SK-N-SH (cell line): Measurements from ENCODE around the gene C6. TPM values are rescaled to one million over a fixed set of nuclear protein-coding genes. Genes with fewer than 3 reads are reported as not detected.

Experiments used
- CTCF ChIA-PET: fragments of 300-600, 350-600 bp; formaldehyde crosslinking; extraction: SDS; loops from one replicate; lab custom pipeline; 2021; lab: Yijun Ruan, JAX
- POLR2A ChIA-PET: fragments of 350-600 bp; sonication (Branson Sonifier 250); formaldehyde crosslinking; extraction: SDS; loops from one replicate; lab custom pipeline; 2020; ENCODE audit warnings: antibody characterized with exemption, inconsistent platforms; lab: Yijun Ruan, JAX
- DNase-seq: peaks from one replicate; pipeline ENCODE4 v3.0.0; 2012
- H2AFZ ChIP-seq: fragments of 200-600 bp; sonication (generic); 2 replicates; pipeline ENCODE4 v1.8.1; 2016; ENCODE audit warnings: antibody characterized with exemption, mild to moderate bottlenecking, low read depth
- H3F3A ChIP-seq: fragments of 200-600 bp; sonication (generic); replicated peaks from 2 replicates; pipeline ENCODE3; 2016; ENCODE audit warnings: antibody characterized with exemption, mild to moderate bottlenecking; ENCODE audit not compliant: insufficient read depth
- H3K27ac ChIP-seq, 2 experiments: fragments of 200-500 bp in 1 of 2; fragments of 200-600 bp in 1 of 2; sonication (Bioruptor generic) in 1 of 2; sonication (generic), shearing (Covaris generic) in 1 of 2; 2 replicates each; pipeline versions ENCODE4 v1.5.1 to v1.6.1; 2014 to 2016; ENCODE audit warnings: low read depth in 2 of 2, inconsistent platforms in 1 of 2, low read length in 1 of 2, mild to moderate bottlenecking in 1 of 2, mixed read lengths in 1 of 2
- H3K27me3 ChIP-seq: fragments of 200-600 bp; sonication (generic), shearing (Covaris generic); 2 replicates; pipeline ENCODE4 v1.6.1; 2016; ENCODE audit warnings: mixed run types; ENCODE audit not compliant: insufficient read depth
- H3K36me3 ChIP-seq, 2 experiments: fragments of 200-500 bp in 1 of 2; fragments of 200-600 bp in 1 of 2; sonication (Bioruptor generic) in 1 of 2; sonication (generic) in 1 of 2; replicated peaks in 1 of 2; 2 replicates each; pipeline versions ENCODE3 to v1.5.1; 2014 to 2016; ENCODE audit warnings: low read length in 1 of 2, mild to moderate bottlenecking in 1 of 2; ENCODE audit not compliant: insufficient read depth in 2 of 2, control insufficient read depth in 1 of 2
- H3K4me1 ChIP-seq, 2 experiments: fragments of 200-500 bp in 1 of 2; fragments of 200-600 bp in 1 of 2; sonication (Bioruptor generic) in 1 of 2; sonication (generic), shearing (Covaris generic) in 1 of 2; 2 replicates each; pipeline versions ENCODE4 v1.5.1 to v1.6.1; 2014 to 2016; ENCODE audit warnings: low read depth in 1 of 2, low read length in 1 of 2, mixed run types in 1 of 2; ENCODE audit not compliant: insufficient read depth in 2 of 2, control insufficient read depth in 1 of 2
- H3K4me2 ChIP-seq: fragments of 200-600 bp; sonication (generic), shearing (Covaris generic); 2 replicates; pipeline ENCODE4 v1.6.1; 2017; ENCODE audit warnings: mixed run types
- H3K4me3 ChIP-seq, 2 experiments: fragments of 200-500 bp in 1 of 2; fragments of 200-600 bp in 1 of 2; sonication (Bioruptor generic) in 1 of 2; sonication (generic), shearing (Covaris generic) in 1 of 2; 2 replicates each; pipeline versions ENCODE4 v1.5.1 to v1.8.1; 2014 to 2016; ENCODE audit warnings: low read depth in 2 of 2, inconsistent platforms in 1 of 2, low read length in 1 of 2, mild to moderate bottlenecking in 1 of 2, mixed read lengths in 1 of 2, moderate library complexity in 1 of 2
- H3K79me2 ChIP-seq: fragments of 200-600 bp; sonication (generic); 2 replicates; pipeline ENCODE4 v1.8.1; 2017; ENCODE audit warnings: mild to moderate bottlenecking; ENCODE audit not compliant: insufficient read depth
- H3K9ac ChIP-seq: fragments of 200-600 bp; sonication (generic); 2 replicates; pipeline ENCODE4 v1.6.1; 2017; ENCODE audit warnings: mixed run types
- H3K9me2 ChIP-seq: fragments of 200-600 bp; sonication (generic); 2 replicates; pipeline ENCODE4 v1.6.1; 2017; ENCODE audit warnings: mixed run types
- H3K9me3 ChIP-seq: fragments of 200-600 bp; sonication (generic); 2 replicates; pipeline ENCODE4 v1.6.1; 2017; ENCODE audit warnings: mixed run types, mild to moderate bottlenecking, moderate library complexity
- H4K20me1 ChIP-seq: fragments of 200-600 bp; sonication (generic); 2 replicates; pipeline ENCODE4 v1.6.1; 2017; ENCODE audit warnings: mild to moderate bottlenecking, mixed run types; ENCODE audit not compliant: insufficient read depth
- CHD2 ChIP-seq: fragments of 150-350 bp; IDR thresholded peaks from 2 replicates; pipeline ENCODE4 v1.6.1; 2018; ENCODE audit warnings: low read length; ENCODE audit not compliant: partially characterized antibody
- ELF1 ChIP-seq: IDR thresholded peaks from 2 replicates; pipeline ENCODE4 v1.4.0; 2012
- FOXM1 ChIP-seq: IDR thresholded peaks from 2 replicates; pipeline ENCODE4 v1.4.0; 2012; ENCODE audit warnings: low read depth, mild to moderate bottlenecking
- GABPA ChIP-seq: IDR thresholded peaks from 2 replicates; pipeline ENCODE4 v1.4.0; 2012; ENCODE audit warnings: low read depth, mild to moderate bottlenecking
- GATA2 ChIP-seq: sonication (generic); formaldehyde crosslinking; IDR thresholded peaks from 2 replicates; pipeline ENCODE4 v1.5.0; 2020; ENCODE audit warnings: mild to moderate bottlenecking, missing genetic modification reagents
- MXI1 ChIP-seq: IDR thresholded peaks from 2 replicates; pipeline ENCODE4 v1.6.1; 2012; ENCODE audit warnings: mild to moderate bottlenecking, low read depth, low read length, improper control_type of control experiment
- NFIC ChIP-seq: IDR thresholded peaks from 2 replicates; pipeline ENCODE4 v1.4.0; 2012; ENCODE audit warnings: borderline replicate concordance
- NRF1 ChIP-seq: IDR thresholded peaks from 2 replicates; pipeline ENCODE4 v1.6.1; 2012; ENCODE audit warnings: low read depth, mild to moderate bottlenecking, low read length
- POLR2AphosphoS5 ChIP-seq: IDR thresholded peaks from 2 replicates; pipeline ENCODE4 v1.6.1; 2012; ENCODE audit warnings: low read depth, low read length
- RXRA ChIP-seq: IDR thresholded peaks from 2 replicates; pipeline ENCODE4 v1.4.0; 2012; ENCODE audit warnings: low read depth, mild to moderate bottlenecking, borderline replicate concordance
- SIN3A ChIP-seq: IDR thresholded peaks from 2 replicates; pipeline ENCODE4 v1.6.1; 2012; ENCODE audit warnings: low read depth, mild to moderate bottlenecking, low read length, moderate library complexity, borderline replicate concordance
- SMC3 ChIP-seq: IDR thresholded peaks from 2 replicates; pipeline ENCODE4 v1.6.1; 2012; ENCODE audit warnings: low read depth, low read length, improper control_type of control experiment
- TAF1 ChIP-seq: IDR thresholded peaks from 2 replicates; pipeline ENCODE4 v1.6.1; 2012; ENCODE audit warnings: low read depth, mild to moderate bottlenecking, low read length, moderate library complexity, borderline replicate concordance
- TCF12 ChIP-seq: IDR thresholded peaks from 2 replicates; pipeline ENCODE4 v1.4.0; 2012
- TEAD4 ChIP-seq: IDR thresholded peaks from 2 replicates; pipeline ENCODE4 v1.4.0; 2012; ENCODE audit warnings: mild to moderate bottlenecking, borderline replicate concordance; ENCODE audit not compliant: insufficient read depth
- WGBS: methylation state at CpG from one replicate; pipeline ENCODE4 v1.1.6; 2017; ENCODE audit warnings: low lambda C conversion rate; 5-methylcytosine and 5-hydroxymethylcytosine counted together
- polyA plus RNA-seq, 3 experiments: library from polyadenylated mRNA; depleted of rRNA; stranded (reverse); fragments of >200 nt; gene quantifications; 2 replicates each; pipeline ENCODE4 v1.2.3, GENCODE V29; 2012
- TF ChIP-seq, protein P1 (sequence below): fragments of 150-350 bp; IDR thresholded peaks from 2 replicates; pipeline ENCODE4 v1.6.1; 2017; ENCODE audit warnings: antibody characterized with exemption, low read length, low read depth, borderline replicate concordance
- TF ChIP-seq, protein P2 (sequence below): IDR thresholded peaks from 2 replicates; pipeline ENCODE4; 2012

Gene C6
- polyA plus RNA-seq, 1 of the 3 experiments (the other 2 are of a cell fraction), result 0.08 TPM

DNA sequence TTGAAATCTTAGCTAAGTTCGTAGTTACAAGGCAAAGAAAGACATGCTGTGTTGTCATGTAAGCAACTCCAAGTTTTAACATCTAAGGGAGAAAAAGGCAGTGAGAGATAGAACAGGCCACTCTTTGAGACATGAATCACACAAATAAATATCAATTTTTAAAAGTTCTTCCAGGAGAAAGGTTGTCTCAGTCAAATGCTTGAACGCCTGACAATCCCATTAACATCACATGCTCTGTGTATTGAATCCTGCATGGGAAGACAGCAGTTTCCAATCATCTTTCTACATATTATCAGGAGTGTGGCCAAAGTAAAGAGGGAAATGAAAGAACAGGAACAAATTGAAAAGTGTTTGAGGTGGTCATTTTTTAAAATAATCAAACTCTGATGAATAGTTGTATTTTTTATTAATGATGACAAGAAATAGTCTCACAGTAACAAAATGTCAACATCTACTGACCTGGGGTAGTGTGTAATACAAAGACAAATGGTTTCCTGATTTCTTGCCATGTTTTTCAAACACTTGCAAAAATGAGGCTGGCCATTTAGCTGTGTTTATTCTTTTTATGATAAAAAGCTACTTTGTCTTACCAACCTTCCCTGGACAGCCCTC lies 6.4 kb upstream of the C6 start:
- Histone ChIP-seq H3K9me3 (no peaks in the 10 kb centered on the region), H3K4me3 (no peak overlapping the region), H3F3A (no peaks in the 10 kb centered on the region), H4K20me1 (no peaks in the 10 kb centered on the region), H3K27ac (no peak overlapping the region), H3K27me3 (no peaks in the 10 kb centered on the region), H3K9ac (no peak overlapping the region), H3K4me2 (no peak overlapping the region), H2AFZ (no peak overlapping the region), H3K36me3 (no peaks in the 10 kb centered on the region), H3K9me2 (no peaks in the 10 kb centered on the region), H3K79me2 (no peaks in the 10 kb centered on the region), H3K4me1 (no peaks in the 10 kb centered on the region; a peak in 1 of 4 replicates)
- CTCF ChIA-PET, result interaction anchor here (2.1 kb wide), 1 partner anchor 12 kb away, joined by 6 read pairs; no protein-coding TSS in a partner anchor
- no peak for DNase-seq
- WGBS, result 39% methylated on average over 2 of the region's 2 CpGs
- POLR2A ChIA-PET, result no interaction called here
- TF ChIP-seq TCF12 (no peak), CHD2 (no peak), TEAD4 (no peak), NRF1 (no peak), ELF1 (no peak), TAF1 (no peak), SIN3A (no peak), FOXM1 (no peak), SMC3 (no peak), GATA2 (CRISPR knock-in tag) (no peak)
- TF ChIP-seq, protein P1, sequence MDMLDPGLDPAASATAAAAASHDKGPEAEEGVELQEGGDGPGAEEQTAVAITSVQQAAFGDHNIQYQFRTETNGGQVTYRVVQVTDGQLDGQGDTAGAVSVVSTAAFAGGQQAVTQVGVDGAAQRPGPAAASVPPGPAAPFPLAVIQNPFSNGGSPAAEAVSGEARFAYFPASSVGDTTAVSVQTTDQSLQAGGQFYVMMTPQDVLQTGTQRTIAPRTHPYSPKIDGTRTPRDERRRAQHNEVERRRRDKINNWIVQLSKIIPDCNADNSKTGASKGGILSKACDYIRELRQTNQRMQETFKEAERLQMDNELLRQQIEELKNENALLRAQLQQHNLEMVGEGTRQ, result no peak
- TF ChIP-seq, protein P2, sequence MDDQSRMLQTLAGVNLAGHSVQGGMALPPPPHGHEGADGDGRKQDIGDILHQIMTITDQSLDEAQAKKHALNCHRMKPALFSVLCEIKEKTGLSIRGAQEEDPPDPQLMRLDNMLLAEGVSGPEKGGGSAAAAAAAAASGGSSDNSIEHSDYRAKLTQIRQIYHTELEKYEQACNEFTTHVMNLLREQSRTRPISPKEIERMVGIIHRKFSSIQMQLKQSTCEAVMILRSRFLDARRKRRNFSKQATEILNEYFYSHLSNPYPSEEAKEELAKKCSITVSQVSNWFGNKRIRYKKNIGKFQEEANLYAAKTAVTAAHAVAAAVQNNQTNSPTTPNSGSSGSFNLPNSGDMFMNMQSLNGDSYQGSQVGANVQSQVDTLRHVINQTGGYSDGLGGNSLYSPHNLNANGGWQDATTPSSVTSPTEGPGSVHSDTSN, result no peak

DNA sequence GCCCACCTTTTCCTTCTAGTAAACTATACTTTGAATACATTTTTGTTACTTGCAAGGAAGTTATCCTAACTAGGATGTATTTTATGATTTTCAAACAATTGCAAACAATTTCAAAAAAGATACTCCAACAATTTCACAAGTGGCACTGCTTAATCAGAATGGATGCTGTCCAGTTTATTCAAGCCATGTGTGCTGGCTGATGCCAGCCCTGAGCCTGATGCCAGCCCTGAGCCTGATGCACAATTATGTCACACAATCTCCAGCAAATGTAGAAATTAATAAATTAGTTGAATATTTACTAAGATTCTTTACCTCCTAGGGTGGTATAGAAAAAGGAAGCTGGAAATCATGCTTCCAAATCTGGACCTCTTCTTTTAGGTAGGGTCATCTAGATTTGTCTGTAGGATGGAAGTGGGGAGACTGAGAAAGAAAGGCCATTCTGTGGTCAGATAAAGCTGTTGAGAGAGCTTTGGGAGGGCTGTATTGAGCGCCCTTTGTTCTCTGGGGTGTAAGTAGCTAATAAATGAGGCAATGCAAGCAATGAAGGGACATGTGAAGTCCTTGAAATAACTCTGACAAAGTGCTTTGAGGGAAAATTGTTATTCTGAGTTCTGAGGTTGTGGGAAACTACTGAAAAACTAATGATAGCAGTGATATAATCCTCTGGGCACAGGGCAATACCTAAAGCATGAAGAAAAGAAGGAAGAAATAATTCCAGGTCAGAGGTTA lies 5.8 kb upstream of the C6 start:
- Histone ChIP-seq H3K4me1 (no peaks in the 10 kb centered on the region; a peak in 1 of 4 replicates), H4K20me1 (no peaks in the 10 kb centered on the region), H3K36me3 (no peaks in the 10 kb centered on the region), H3F3A (no peaks in the 10 kb centered on the region), H3K4me3 (no peak overlapping the region), H3K27me3 (no peaks in the 10 kb centered on the region), H3K27ac (no peak overlapping the region), H3K9ac (no peak overlapping the region), H3K9me2 (no peaks in the 10 kb centered on the region), H3K4me2 (no peak overlapping the region), H3K9me3 (no peaks in the 10 kb centered on the region), H3K79me2 (no peaks in the 10 kb centered on the region), H2AFZ (no peak overlapping the region)
- TF ChIP-seq SIN3A (no peak), TAF1 (no peak), NFIC (no peak), RXRA (no peak), FOXM1 (no peak), MXI1 (no peak), TEAD4 (no peak), GABPA (no peak), CHD2 (no peak), POLR2AphosphoS5 (no peak)
- TF ChIP-seq, protein P2, result no peak
- TF ChIP-seq, protein P1, result no peak
- CTCF ChIA-PET, result interaction anchor here (2.1 kb wide), 1 partner anchor 13 kb away, joined by 6 read pairs; no protein-coding TSS in a partner anchor
- POLR2A ChIA-PET, result no interaction called here
- DNase-seq, result no peak
- WGBS, result 5% methylated on average over 1 of the region's 1 CpG
